ENCODE measurements around the gene CXCL14. TPM values are rescaled to one million over a fixed set of nuclear protein-coding genes. Genes with fewer than 3 reads are reported as not detected.

Gene CXCL14
- total RNA-seq, 1 experiment from 2014 or later: not detected

- Histone ChIP-seq H3K4me1 (ENCODE audit: insufficient read depth, low read length, poor library complexity, severe bottlenecking) (no peaks in the 10 kb centered on the region), H3K27me3 (replicated peaks; ENCODE audit: insufficient read depth, low read depth, low read length, poor library complexity) (peaks cover 48% of the 10 kb centered on the region), H3K27ac (ENCODE audit: low read depth, low read length, poor library complexity, severe bottlenecking) (no peak overlapping the region), H3K36me3 (ENCODE audit: insufficient read depth, low read length, poor library complexity, severe bottlenecking) (no peaks in the 10 kb centered on the region), H3K4me3 (ENCODE audit: low read depth, low read length, poor library complexity, severe bottlenecking) (no peak overlapping the region), H3K9me3 (ENCODE audit: low read depth, low read length, poor library complexity, severe bottlenecking) (no peaks in the 10 kb centered on the region)
- no peak for DNase-seq (ENCODE audit: low spot score)
- intact Hi-C loops (cut with micrococcal nuclease; ENCODE audit: unreplicated experiment): no loop called here
- ChIA-PET CTCF (interaction anchor here (1.1 kb wide), 1 partner anchor 246 kb away, joined by 3 read pairs; no protein-coding TSS in a partner anchor), POLR2A (ENCODE audit: low non-redundant PET) (no interaction called here)
- TF ChIP-seq CTCF (conservative IDR thresholded peaks at IDR 0.05; ENCODE audit: low read depth, low read length): no peak
- TF ChIP-seq EZH2 (IDR thresholded peaks at IDR 0.05; ENCODE audit: borderline replicate concordance, low read depth, low read length, poor library complexity, severe bottlenecking): no peak
- BruUV-seq (replicated peaks): no TSS peak
These were observed 5.5 kb upstream of the CXCL14 start for GRCh38 chr5:135584276-135584675.

GRCh38 chr5:135582099-135582781 lies 3.4 kb upstream of the CXCL14 start:
- Histone ChIP-seq H3K27me3 (replicated peaks; ENCODE audit: insufficient read depth, low read depth, low read length, poor library complexity) (peaks cover 60% of the 10 kb centered on the region), H3K9me3 (ENCODE audit: low read depth, low read length, poor library complexity, severe bottlenecking) (no peaks in the 10 kb centered on the region), H3K27ac (ENCODE audit: low read depth, low read length, poor library complexity, severe bottlenecking) (no peak overlapping the region), H3K4me3 (ENCODE audit: low read depth, low read length, poor library complexity, severe bottlenecking) (no peak overlapping the region), H3K4me1 (ENCODE audit: insufficient read depth, low read length, poor library complexity, severe bottlenecking) (no peaks in the 10 kb centered on the region), H3K36me3 (ENCODE audit: insufficient read depth, low read length, poor library complexity, severe bottlenecking) (no peaks in the 10 kb centered on the region)
- TF ChIP-seq CTCF (conservative IDR thresholded peaks at IDR 0.05; ENCODE audit: low read depth, low read length): no peak
- no peak for TF ChIP-seq EZH2 (IDR thresholded peaks at IDR 0.05; ENCODE audit: borderline replicate concordance, low read depth, low read length, poor library complexity, severe bottlenecking)
- DNase-seq (ENCODE audit: low spot score): no peak
- ChIA-PET CTCF (no interaction called here), POLR2A (ENCODE audit: low non-redundant PET) (no interaction called here)
- intact Hi-C loops (cut with micrococcal nuclease; ENCODE audit: unreplicated experiment): no loop called here
- no TSS peak for BruUV-seq (replicated peaks)

- Histone ChIP-seq H3K36me3 (ENCODE audit: insufficient read depth, low read length, poor library complexity, severe bottlenecking) (no peaks in the 10 kb centered on the region), H3K4me3 (ENCODE audit: low read depth, low read length, poor library complexity, severe bottlenecking) (peak overlapping the region; percentile 27), H3K9me3 (ENCODE audit: low read depth, low read length, poor library complexity, severe bottlenecking) (no peaks in the 10 kb centered on the region), H3K4me1 (ENCODE audit: insufficient read depth, low read length, poor library complexity, severe bottlenecking) (no peaks in the 10 kb centered on the region), H3K27me3 (replicated peaks; ENCODE audit: insufficient read depth, low read depth, low read length, poor library complexity) (peaks cover 46% of the 10 kb centered on the region), H3K27ac (ENCODE audit: low read depth, low read length, poor library complexity, severe bottlenecking) (no peak overlapping the region)
- POLR2A ChIA-PET (ENCODE audit: low non-redundant PET): no interaction called here
- CTCF ChIA-PET: interaction anchor here (0.6 to 0.7 kb wide), 2 partner anchors 12 to 17 kb away, joined by 3 read pairs; no protein-coding TSS in a partner anchor
- no peak for TF ChIP-seq CTCF (conservative IDR thresholded peaks at IDR 0.05; ENCODE audit: low read depth, low read length)
- TF ChIP-seq EZH2 (IDR thresholded peaks at IDR 0.05; ENCODE audit: borderline replicate concordance, low read depth, low read length, poor library complexity, severe bottlenecking): no peak
- intact Hi-C loops (cut with micrococcal nuclease; ENCODE audit: unreplicated experiment): no loop called here
- DNase-seq (ENCODE audit: low spot score): no peak
- no TSS peak for BruUV-seq (replicated peaks)
These were observed 496 bp downstream of the CXCL14 start for GRCh38 chr5:135578305-135578684.
